Thoracic aorta (tissue), 2 donors: ENCODE results near the gene FXYD1. TPM values are rescaled to one million over a fixed set of nuclear protein-coding genes. Genes with fewer than 3 reads are reported as not detected.

Source experiments
- ATAC-seq: fragments of 150-250 bp; one replicate; pipeline ENCODE4 v1.8.0; 2017; ENCODE audit warnings: low read depth; ENCODE audit not compliant: insufficient number of reproducible peaks, low FRiP score
- DNase-seq: peaks from one replicate; pipeline ENCODE4 v3.0.0-alpha.2; 2020; ENCODE audit warnings: low spot score
- H3K27ac ChIP-seq, 2 donors: fragments of 200-600 bp; sonication (generic); 1 replicate in 1 of 2; 2 replicates in 1 of 2; pipeline ENCODE4 v1.5.1; 2016; ENCODE audit warnings: mild to moderate bottlenecking in 2 of 2, moderate library complexity in 2 of 2
- H3K27me3 ChIP-seq: fragments of 200-600 bp; sonication (generic); replicated peaks from 2 replicates; pipeline ENCODE4 v1.6.0; 2016; ENCODE audit warnings: mild to moderate bottlenecking; ENCODE audit not compliant: insufficient read depth
- H3K36me3 ChIP-seq: fragments of 200-600 bp; sonication (generic); one replicate; pipeline ENCODE4 v1.5.1; 2016
- H3K4me1 ChIP-seq, 2 donors: fragments of 200-600 bp; sonication (generic); 1 replicate in 1 of 2; 2 replicates in 1 of 2; pipeline versions ENCODE4 v1.5.1 to v1.6.0; 2016; ENCODE audit warnings: low read depth in 2 of 2, mild to moderate bottlenecking in 1 of 2; ENCODE audit not compliant: control insufficient read depth in 1 of 2
- H3K4me3 ChIP-seq: fragments of 200-600 bp; sonication (generic); 2 replicates; pipeline ENCODE4 v1.5.1; 2016; ENCODE audit warnings: mild to moderate bottlenecking
- H3K9me3 ChIP-seq: fragments of 200-600 bp; sonication (generic); 2 replicates; pipeline ENCODE4 v1.5.1; 2016
- CTCF ChIP-seq: fragments of 200-600 bp; sonication (generic); IDR thresholded peaks from one replicate; pipeline ENCODE4 v1.5.1; 2019; ENCODE audit warnings: antibody characterized with exemption
- total RNA-seq, 2 donors: library from RNA; depleted of rRNA; stranded (reverse); fragments of >200 nt; gene quantifications; one replicate each; pipeline versions ENCODE4 v1.1.0 to v1.2.3, GENCODE V29; 2016

FXYD1 gene
- total RNA-seq, 2 donors from 2014 or later, result 50.7 to 65.8 TPM

DNA sequence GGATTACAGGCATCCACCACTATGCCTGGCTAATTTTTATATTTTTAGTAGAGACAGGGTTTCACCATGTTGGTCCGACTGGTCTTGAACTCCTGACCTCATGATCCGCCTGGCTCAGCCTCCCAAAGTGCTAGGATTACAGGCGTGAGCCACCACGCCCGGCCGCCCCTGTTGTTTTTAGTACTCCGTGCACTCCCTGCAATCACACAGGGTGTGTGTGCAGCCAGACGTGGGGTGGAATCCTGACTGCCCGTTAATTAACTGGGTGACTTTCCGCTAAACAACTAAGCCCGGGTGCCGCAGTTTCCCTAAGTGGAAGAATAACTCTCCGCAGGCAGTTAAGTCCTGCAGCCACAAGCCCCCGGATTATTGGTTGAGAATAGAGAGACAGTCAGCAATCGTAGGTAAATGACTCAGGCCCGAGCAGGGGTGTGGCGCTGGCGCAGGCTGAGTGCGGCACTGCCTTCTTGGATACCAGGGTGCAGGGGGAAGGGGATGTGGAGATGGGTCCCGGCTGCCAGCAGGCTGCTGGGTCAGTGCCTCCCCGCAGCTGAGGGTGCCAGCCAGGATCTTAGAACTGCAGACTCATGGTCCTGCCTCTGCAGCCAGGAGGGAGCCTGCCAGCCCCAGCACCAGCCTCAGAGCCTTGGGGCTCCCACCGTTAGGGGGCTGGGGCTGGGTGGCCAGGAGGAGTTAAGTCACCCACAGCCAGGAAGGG, 29.1 kb upstream of the FXYD1 start:
- Histone ChIP-seq H3K4me3 (no peak overlapping the region), H3K36me3 (no peaks in the 10 kb centered on the region), H3K4me1 (peaks cover 0 to 3% of the 10 kb centered on the region in 2 donors), H3K27ac (no peak overlapping the region), H3K9me3 (no peaks in the 10 kb centered on the region), H3K27me3 (no peaks in the 10 kb centered on the region)
- TF ChIP-seq CTCF, result no peak
- DNase-seq (no peak), ATAC-seq (no peak)

GRCh38 chr19:35110974-35111373, 27.6 kb upstream of the FXYD1 start:
- Histone ChIP-seq H3K27me3 (no peaks in the 10 kb centered on the region), H3K9me3 (no peaks in the 10 kb centered on the region), H3K36me3 (no peaks in the 10 kb centered on the region), H3K4me1 (peaks cover 3 to 6% of the 10 kb centered on the region in 2 donors), H3K27ac (no peak overlapping the region), H3K4me3 (no peak overlapping the region)
- DNase-seq, result no peak
- no peak for TF ChIP-seq CTCF
- ATAC-seq, result no peak

DNA sequence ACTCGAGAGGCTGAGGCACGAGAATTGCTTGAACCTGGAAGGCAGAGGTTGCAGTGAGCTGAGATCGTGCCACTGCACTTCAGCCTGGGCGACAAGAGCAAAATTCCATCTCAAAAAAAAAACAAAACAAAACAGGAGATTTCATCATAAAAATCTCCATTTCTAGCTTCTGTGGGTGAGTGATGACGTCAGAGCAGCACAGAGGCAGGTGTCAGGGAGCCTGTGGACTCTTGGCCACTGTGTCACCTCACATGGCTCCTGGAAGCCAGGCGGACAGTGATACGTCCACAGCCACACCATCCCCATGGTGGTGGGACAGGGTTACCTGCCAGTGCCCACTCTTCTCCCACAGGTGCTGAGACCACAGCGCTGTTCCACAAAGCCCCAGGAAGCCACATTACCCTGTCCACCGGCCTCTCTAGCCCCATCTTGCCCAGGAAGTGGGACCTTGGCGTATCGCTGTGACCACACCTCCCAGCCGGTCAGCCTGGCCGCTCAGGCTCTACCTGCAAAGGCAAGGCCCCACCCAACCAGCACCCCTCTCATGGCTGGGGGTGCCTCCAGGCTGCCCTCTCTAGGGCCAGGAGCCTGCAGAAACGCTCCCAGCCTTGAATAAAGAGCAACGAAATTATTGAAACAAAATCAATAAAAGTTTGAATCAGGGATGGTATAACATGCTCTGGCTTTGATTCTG, 25.5 kb upstream of the FXYD1 start:
- peaks cover 3 to 6% of the 10 kb centered on the region in 2 donors for H3K4me1 ChIP-seq

DNA sequence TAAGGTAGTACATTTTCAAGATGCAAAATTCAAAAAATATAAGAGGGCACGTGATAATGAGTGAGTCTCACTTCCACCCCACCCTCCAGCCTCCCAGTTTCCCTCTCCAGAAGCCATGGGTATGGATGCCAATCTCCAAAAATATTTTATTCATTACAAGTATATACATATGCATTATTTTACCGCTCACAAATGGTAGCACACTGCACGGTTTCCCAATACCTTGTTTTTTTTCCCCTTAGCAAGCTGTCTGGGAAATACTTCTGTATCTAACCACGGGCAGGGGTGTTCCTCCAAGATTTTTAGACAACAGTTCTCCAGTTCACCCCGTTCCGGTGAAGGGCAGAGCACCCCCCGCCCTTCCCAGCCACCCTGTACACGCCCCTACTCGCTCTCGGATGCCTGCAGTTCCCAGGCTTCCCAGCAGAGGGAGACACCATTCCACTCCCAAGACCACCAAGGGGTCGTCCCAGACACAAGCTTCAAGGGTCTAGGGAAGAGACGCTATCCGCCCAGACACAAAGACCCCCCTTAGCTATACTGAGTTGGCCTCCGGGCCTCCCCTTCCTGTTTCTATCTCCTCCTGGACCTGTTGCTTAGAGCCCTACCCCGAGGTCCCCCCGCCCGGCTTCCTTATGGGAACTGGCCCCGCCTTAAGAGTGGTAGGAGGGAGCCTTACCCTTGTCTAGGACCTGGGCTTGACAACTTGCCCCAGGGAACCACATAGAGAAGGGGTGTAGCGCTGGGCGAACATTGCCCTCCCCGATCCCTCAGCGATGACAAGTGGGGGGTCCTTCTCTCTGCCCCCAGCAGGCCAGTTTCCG, 24.1 kb upstream of the FXYD1 start:
- H3K9me3 ChIP-seq, result no peaks in the 10 kb centered on the region
- DNase-seq (no peak), ATAC-seq (peak; percentile 69)
- H3K27ac ChIP-seq, result no peak overlapping the region
- peak; percentile 97 for TF ChIP-seq CTCF
- peaks cover 3 to 6% of the 10 kb centered on the region in 2 donors for H3K4me1 ChIP-seq
- H3K36me3 ChIP-seq, result no peaks in the 10 kb centered on the region
- peak overlapping the region; percentile 64 for H3K4me3 ChIP-seq
- no peaks in the 10 kb centered on the region for H3K27me3 ChIP-seq

More for the DNA sequence above, 25.5 kb upstream of the FXYD1 start:
- no peak for TF ChIP-seq CTCF
- Histone ChIP-seq H3K4me3 (no peak overlapping the region), H3K9me3 (no peaks in the 10 kb centered on the region), H3K36me3 (no peaks in the 10 kb centered on the region), H3K27me3 (no peaks in the 10 kb centered on the region), H3K27ac (no peak overlapping the region)
- DNase-seq (no peak), ATAC-seq (no peak)
